K562 (cell line): ENCODE measurements around the gene VSIG4. TPM values are rescaled to one million over a fixed set of nuclear protein-coding genes. Genes with fewer than 3 reads are reported as not detected.

Source experiments
- AFF4 ChIP-seq: sonication (generic); formaldehyde crosslinking; IDR thresholded peaks from 2 replicates; pipeline ENCODE4 v1.8.0; 2023; ENCODE audit warnings: mild to moderate bottlenecking, missing genetic modification reagents
- E2F3 ChIP-seq: fragments of 250-450 bp; sonication (Bioruptor Pico); IDR thresholded peaks from 2 replicates; pipeline ENCODE4 v1.4.0; 2020; ENCODE audit warnings: mild to moderate bottlenecking
- HDAC1 ChIP-seq, 2 experiments: fragments of 450-650 bp; IDR thresholded peaks; 2 replicates each; pipeline ENCODE4 v1.6.1; 2016 to 2017; ENCODE audit warnings: inconsistent platforms in 1 of 2, mild to moderate bottlenecking in 1 of 2, moderate library complexity in 1 of 2
- HDAC8 ChIP-seq: fragments of 450-650 bp; IDR thresholded peaks from 2 replicates; pipeline ENCODE4 v1.6.1; 2016; ENCODE audit warnings: mild to moderate bottlenecking, missing genetic modification characterization, moderate library complexity, missing compliant biosample characterization
- KLF16 ChIP-seq: IDR thresholded peaks from 2 replicates; pipeline ENCODE4 v1.6.1; 2016; ENCODE audit warnings: antibody characterized with exemption
- KLF6 ChIP-seq: fragments of 250-450 bp; sonication (Bioruptor Pico); IDR thresholded peaks from 2 replicates; pipeline ENCODE4 v1.4.0; 2020; ENCODE audit warnings: mild to moderate bottlenecking, moderate library complexity, borderline replicate concordance
- LARP7 ChIP-seq: fragments of 450-650 bp; IDR thresholded peaks from 2 replicates; pipeline ENCODE4 v1.6.1; 2016
- MBD2 ChIP-seq: sonication (generic); IDR thresholded peaks from 2 replicates; pipeline ENCODE4 v1.6.1; 2016; ENCODE audit warnings: low read depth, borderline replicate concordance
- PKNOX1 ChIP-seq: fragments of 450-650 bp; IDR thresholded peaks from 2 replicates; pipeline ENCODE4 v1.6.1; 2016
- PYGO2 ChIP-seq: fragments of 450-650 bp; IDR thresholded peaks from 2 replicates; pipeline ENCODE4 v1.6.1; 2016; ENCODE audit warnings: mild to moderate bottlenecking, missing genetic modification characterization, moderate library complexity, missing compliant biosample characterization
- ZNF12 ChIP-seq: sonication (generic); formaldehyde crosslinking; IDR thresholded peaks from 2 replicates; pipeline ENCODE4 v1.4.0; 2020; ENCODE audit warnings: mild to moderate bottlenecking, missing genetic modification reagents
- ZNF609 ChIP-seq: sonication (generic); formaldehyde crosslinking; IDR thresholded peaks from 2 replicates; pipeline ENCODE4 v1.8.1; 2023; ENCODE audit warnings: missing genetic modification reagents, mild to moderate bottlenecking, borderline replicate concordance
- ZNF707 ChIP-seq: fragments of 250-450 bp; sonication (Bioruptor Pico); conservative IDR thresholded peaks from 2 replicates; pipeline ENCODE4 v1.8.0; 2022; ENCODE audit warnings: inconsistent platforms, mild to moderate bottlenecking, moderate library complexity
- polyA plus RNA-seq, 8 experiments: library from polyadenylated mRNA; depleted of rRNA in 4 of 8; stranded (reverse) in 5 of 8; unstranded in 3 of 8; fragments of >200 nt; fragmentation: Nextera tagmentation in 2 of 8; fragmentation: Illumina TruSeq in 1 of 8; extraction: Ambion mirVana in 2 of 8; extraction: Trizol in 1 of 8; gene quantifications; 2 replicates each; pipeline versions ENCODE4 v1.2.1 to v1.2.3, GENCODE V29; 2011 to 2014; ENCODE audit warnings: inconsistent platforms in 1 of 8, missing spikeins in 1 of 8
- total RNA-seq, 7 experiments: library from RNA; depleted of rRNA in 6 of 7; stranded (reverse); fragments of >200 nt in 6 of 7; fragmentation: Illumina TruSeq in 2 of 7; extraction: Trizol in 2 of 7; gene quantifications; 2 replicates each; pipeline versions ENCODE4 v1.2.1 to v1.2.3, GENCODE V29; 2011 to 2021; ENCODE audit warnings: low replicate concordance in 1 of 7

Gene VSIG4
- total and polyA plus RNA-seq, 9 of the 15 experiments (the other 6 are each of a cell fraction or from before 2014, with no cell fraction given) = 0.22 to 1.6 (median 0.46) TPM; not detected in 1

DNA sequence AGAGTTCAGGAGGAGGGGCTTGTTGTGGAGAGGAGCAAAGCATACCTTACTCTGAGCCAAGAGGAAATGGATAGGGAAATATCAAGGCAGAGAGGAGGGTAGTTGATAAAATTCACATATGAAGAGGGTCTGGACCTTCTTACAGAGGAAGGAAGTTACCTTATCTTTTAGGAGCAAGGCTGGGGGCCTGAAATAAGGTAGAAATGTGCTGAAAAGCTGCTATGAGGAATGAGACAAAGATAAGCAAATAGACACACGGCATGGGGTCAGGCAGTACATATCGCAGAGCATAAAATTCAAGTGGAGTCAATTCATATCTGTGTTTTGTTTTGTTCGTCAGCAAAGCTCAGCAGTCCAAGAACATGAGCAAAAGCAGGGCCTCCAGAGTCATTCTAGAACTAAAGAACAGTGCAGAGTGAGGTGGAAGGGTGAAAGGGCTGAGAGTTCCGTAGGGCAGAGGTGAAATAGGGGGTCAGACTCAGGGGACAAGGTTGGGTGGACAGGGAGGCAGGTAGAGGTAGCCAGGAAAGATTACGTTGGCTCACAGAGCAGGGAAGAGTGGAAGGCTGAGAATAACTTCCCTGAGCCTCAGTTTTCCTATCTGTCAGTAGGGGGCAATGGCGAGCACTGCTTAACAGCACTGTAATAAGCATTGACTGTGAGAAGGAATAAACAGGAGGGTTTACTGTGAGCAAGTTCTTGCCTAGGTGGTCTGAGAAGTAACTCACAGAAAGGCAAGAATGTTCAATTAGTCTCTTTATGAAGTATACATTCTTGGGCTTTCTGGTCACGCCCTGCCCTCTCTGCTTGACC lies 9.2 kb downstream of the VSIG4 start (continued):
- no peak for TF ChIP-seq PYGO2
- TF ChIP-seq KLF16 = peak; percentile 57; the same call in 1 of the 2 replicates
- TF ChIP-seq HDAC1 (IDR thresholded peaks at IDR 0.05) = 0 out of 4 replicates have a peak, but pooled peaks of 1 of the 2 experiments have one; percentile 24
- 0 out of 2 replicates have a peak, but pooled peaks have one; percentile 19 for TF ChIP-seq MBD2
- TF ChIP-seq HDAC8 (tag) = no peak
- TF ChIP-seq KLF6 (CRISPR knock-in tag) = no peak
- TF ChIP-seq AFF4 (CRISPR knock-in tag) = no peak
- TF ChIP-seq PKNOX1 = 0 out of 2 replicates have a peak, but pooled peaks have one; percentile 11
- TF ChIP-seq ZNF707 (CRISPR knock-in tag) = no peak
- TF ChIP-seq ZNF12 (CRISPR knock-in tag) = peak; percentile 96
- peak; percentile 73; the same call in 1 of the 2 replicates for TF ChIP-seq LARP7
- TF ChIP-seq E2F3 (CRISPR knock-in tag) = no peak
- no peak for TF ChIP-seq ZNF609
